ENCODE results near the gene CTNNA3. TPM values are rescaled to one million over a fixed set of nuclear protein-coding genes. Genes with fewer than 3 reads are reported as not detected.

Gene CTNNA3
- total and polyA plus RNA-seq, 2 donors (not counting 3 experiments of a cell fraction or from before 2014, with no cell fraction given), result not detected

- no peak overlapping the region for H3K27ac ChIP-seq (ENCODE audit: insufficient read depth, low read depth, low read length)
- no peaks in the 10 kb centered on the region for H3K27me3 ChIP-seq (ENCODE audit: control insufficient read depth in 2 of 2, insufficient read depth in 2 of 2, low read length in 2 of 2)
- dilution Hi-C loops (cut with MboI; ENCODE audit: extremely low pct_ligation_motif_present, low sequenced_read_pairs), result no loop called here
- no peaks in the 10 kb centered on the region for H3K9me1 ChIP-seq (replicated peaks; ENCODE audit: control insufficient read depth, extremely low read depth, insufficient read depth, low read length)
- no peak for DNase-seq (ENCODE audit: low read depth, low spot score)
- H2AFZ ChIP-seq (ENCODE audit: low read depth, low read length), result no peak overlapping the region
- no peaks in the 10 kb centered on the region for H3K9me3 ChIP-seq (replicated peaks; ENCODE audit: control insufficient read depth, insufficient read depth, low read length)
- ChIA-PET POLR2A (no interaction called here), CTCF (no interaction called here)
- H3K36me3 ChIP-seq (ENCODE audit: control insufficient read depth in 2 of 2, extremely low read depth in 1 of 2, insufficient read depth in 2 of 2, low read length in 2 of 2), result no peaks in the 10 kb centered on the region
- FAIRE-seq, result no peak
- TF ChIP-seq POLR2A (IDR thresholded peaks at IDR 0.05; ENCODE audit: low read depth, low read length) (no peak), MYC (IDR thresholded peaks at IDR 0.05; ENCODE audit: low read depth, low read length) (no peak), GATA2 (IDR thresholded peaks at IDR 0.05; ENCODE audit: insufficient read depth, insufficient read length, low read depth, low read length) (no peak), FOS (IDR thresholded peaks at IDR 0.05; ENCODE audit: borderline replicate concordance, insufficient read depth, low read length) (no peak), JUN (IDR thresholded peaks at IDR 0.05; ENCODE audit: borderline replicate concordance, insufficient read depth, insufficient read length, low read depth) (no peak), MAX (IDR thresholded peaks at IDR 0.05; ENCODE audit: insufficient read depth, insufficient read length) (no peak), CTCF (IDR thresholded peaks at IDR 0.05; ENCODE audit: extremely low read depth in 1 of 2, insufficient read depth in 1 of 2, low read depth in 1 of 2, low read length in 2 of 2) (no peak), EZH2 (IDR thresholded peaks at IDR 0.05; ENCODE audit: borderline replicate concordance, low read depth, low read length, severe bottlenecking) (no peak), POLR2AphosphoS5 (IDR thresholded peaks at IDR 0.05; ENCODE audit: insufficient read depth, low read depth, low read length) (no peak)
- H3K9ac ChIP-seq (replicated peaks; ENCODE audit: extremely low read depth, insufficient read depth, low read length), result no peak overlapping the region
- BruUV-seq (replicated peaks), result no TSS peak
- H3K4me1 ChIP-seq (ENCODE audit: control insufficient read depth, extremely low read depth, insufficient read depth, low read length), result no peaks in the 10 kb centered on the region
- H3K4me2 ChIP-seq (ENCODE audit: insufficient read depth, low read length), result no peak overlapping the region
- no peak overlapping the region for H3K4me3 ChIP-seq (replicated peaks in 1 of 3; ENCODE audit: insufficient read depth in 1 of 3, low read depth in 1 of 3, low read length in 3 of 3)
- no peaks in the 10 kb centered on the region for H4K20me1 ChIP-seq (replicated peaks; ENCODE audit: control insufficient read depth, extremely low read depth, insufficient read depth, low read length)
- intact Hi-C loops (cut with micrococcal nuclease), result no loop called here
- no peaks in the 10 kb centered on the region for H3K79me2 ChIP-seq (ENCODE audit: control insufficient read depth, insufficient read depth, low read length)
Measured at GRCh38 chr10:67268146-67268545, 427.8 kb downstream of the CTNNA3 start.
